Left ventricle myocardium inferior (tissue), 1 donor: Measurements from ENCODE around the gene PRLH. TPM values are rescaled to one million over a fixed set of nuclear protein-coding genes. Genes with fewer than 3 reads are reported as not detected.

Experiments used
- DNase-seq: peaks from one replicate; pipeline ENCODE4 v3.0.0-alpha.2; 2020
- H3K27ac ChIP-seq: fragments of 200-600 bp; replicated peaks from 2 replicates; pipeline ENCODE4 v1.8.0; 2021
- H3K27me3 ChIP-seq: fragments of 200-600 bp; 2 replicates; pipeline ENCODE4 v1.8.0; 2021; ENCODE audit warnings: low read depth
- H3K36me3 ChIP-seq: fragments of 200-600 bp; 2 replicates; pipeline ENCODE4 v1.8.0; 2021
- H3K4me1 ChIP-seq: fragments of 200-600 bp; 2 replicates; pipeline ENCODE4 v1.8.0; 2021
- H3K4me3 ChIP-seq: fragments of 200-600 bp; 2 replicates; pipeline ENCODE4 v1.8.0; 2021; ENCODE audit warnings: mild to moderate bottlenecking, moderate library complexity
- H3K9me3 ChIP-seq: fragments of 200-600 bp; replicated peaks from 2 replicates; pipeline ENCODE4 v1.8.0; 2021
- intact Hi-C: fragments of 100-400 bp; cut with micrococcal nuclease; formaldehyde crosslinking; loops from one replicate; pipeline ENCODE4 v1.11.0; 2022
- total RNA-seq: library from RNA; stranded (reverse); fragmentation: NEBNext Ultra II Directional; extraction: Animal tissue kit (Norgen Biotek cat#: 25700); gene quantifications from one replicate; pipeline ENCODE4 v1.2.1, GENCODE V29; 2021
- TF ChIP-seq, protein P1 (sequence below): fragments of 200-600 bp; IDR thresholded peaks from 2 replicates; pipeline ENCODE4 v1.8.0; 2021; ENCODE audit warnings: antibody characterized with exemption, mild to moderate bottlenecking, borderline replicate concordance
- donor health status: DM: no; HTN: yes; CAD: no; lungs with severe emphysema.

Gene PRLH
- total RNA-seq, 1 donor from 2014 or later = not detected

DNA sequence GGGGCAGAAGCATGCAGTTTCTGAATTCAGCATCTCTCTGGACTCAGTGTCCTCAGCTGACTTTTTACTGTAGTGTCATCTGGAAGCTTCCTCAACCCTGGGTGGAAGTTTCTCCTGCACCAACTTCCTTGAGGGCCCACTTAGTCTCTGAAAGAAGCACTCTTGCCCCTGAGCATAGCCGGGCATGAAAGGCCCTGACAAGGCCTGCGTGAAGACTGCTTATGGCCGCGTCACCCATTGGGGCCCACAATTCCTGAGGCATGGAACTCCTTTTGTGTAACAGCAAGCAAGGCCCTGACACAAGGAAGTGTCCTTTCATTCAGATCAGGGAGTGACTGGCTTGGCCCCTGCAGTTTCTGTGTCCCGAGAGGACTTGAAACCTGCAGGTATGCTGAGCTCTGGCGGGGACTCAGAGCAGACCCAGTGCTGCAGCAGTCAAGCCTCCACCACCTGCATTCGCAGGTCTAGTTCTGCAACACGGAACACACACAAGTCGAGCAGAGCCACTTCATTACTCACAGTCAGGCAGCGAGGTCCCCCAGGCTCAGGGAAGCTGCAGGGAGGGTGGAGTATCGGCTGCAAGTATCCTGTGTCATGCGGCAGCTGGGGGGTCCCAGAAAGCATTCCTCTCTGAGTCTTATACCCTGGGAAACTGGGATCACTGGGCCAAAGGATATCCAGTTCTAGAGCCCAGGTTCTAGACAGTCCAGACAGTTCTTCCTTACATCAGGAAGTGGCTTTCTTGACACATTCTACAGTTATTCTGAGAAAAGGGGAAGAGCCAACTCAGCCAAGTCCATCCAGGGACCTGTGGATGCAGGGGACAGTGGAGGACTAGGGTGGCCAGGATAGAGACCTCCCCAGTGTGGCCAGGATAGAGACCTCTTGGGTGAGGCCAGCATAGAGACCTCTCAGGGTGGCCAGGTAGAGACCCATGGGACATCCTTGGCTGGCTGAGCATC, 35.6 kb upstream of the PRLH start:
- intact Hi-C loops = no loop called here
- peaks cover 66% of the 10 kb centered on the region for H3K36me3 ChIP-seq
- no peak overlapping the region for H3K27ac ChIP-seq
- H3K9me3 ChIP-seq = no peaks in the 10 kb centered on the region
- H3K4me1 ChIP-seq = no peaks in the 10 kb centered on the region
- H3K4me3 ChIP-seq = no peak overlapping the region
- no peak for DNase-seq
- no peaks in the 10 kb centered on the region for H3K27me3 ChIP-seq
- TF ChIP-seq, protein P1, sequence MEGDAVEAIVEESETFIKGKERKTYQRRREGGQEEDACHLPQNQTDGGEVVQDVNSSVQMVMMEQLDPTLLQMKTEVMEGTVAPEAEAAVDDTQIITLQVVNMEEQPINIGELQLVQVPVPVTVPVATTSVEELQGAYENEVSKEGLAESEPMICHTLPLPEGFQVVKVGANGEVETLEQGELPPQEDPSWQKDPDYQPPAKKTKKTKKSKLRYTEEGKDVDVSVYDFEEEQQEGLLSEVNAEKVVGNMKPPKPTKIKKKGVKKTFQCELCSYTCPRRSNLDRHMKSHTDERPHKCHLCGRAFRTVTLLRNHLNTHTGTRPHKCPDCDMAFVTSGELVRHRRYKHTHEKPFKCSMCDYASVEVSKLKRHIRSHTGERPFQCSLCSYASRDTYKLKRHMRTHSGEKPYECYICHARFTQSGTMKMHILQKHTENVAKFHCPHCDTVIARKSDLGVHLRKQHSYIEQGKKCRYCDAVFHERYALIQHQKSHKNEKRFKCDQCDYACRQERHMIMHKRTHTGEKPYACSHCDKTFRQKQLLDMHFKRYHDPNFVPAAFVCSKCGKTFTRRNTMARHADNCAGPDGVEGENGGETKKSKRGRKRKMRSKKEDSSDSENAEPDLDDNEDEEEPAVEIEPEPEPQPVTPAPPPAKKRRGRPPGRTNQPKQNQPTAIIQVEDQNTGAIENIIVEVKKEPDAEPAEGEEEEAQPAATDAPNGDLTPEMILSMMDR = no peak

DNA sequence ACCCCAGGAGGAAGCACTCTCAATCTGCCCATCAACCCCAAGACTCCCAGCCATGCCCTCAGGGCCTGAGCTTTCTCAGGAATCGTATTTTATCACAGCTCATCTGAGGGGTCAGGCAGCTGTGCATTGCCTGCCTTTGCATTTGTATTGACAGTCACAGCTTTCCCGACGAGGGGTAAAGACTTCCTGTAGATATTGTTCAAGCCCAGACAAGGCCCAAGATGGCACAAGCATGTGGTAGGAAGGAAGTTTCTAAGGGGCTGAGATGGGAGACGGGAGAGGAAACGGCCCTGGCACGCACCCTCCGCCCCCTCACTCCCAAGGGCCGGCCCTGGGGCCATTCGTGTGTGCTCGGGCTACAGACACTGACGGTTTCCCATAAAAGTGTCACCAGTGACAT, 34.2 kb upstream of the PRLH start:
- TF ChIP-seq, protein P1 = no peak
- H3K27me3 ChIP-seq = no peaks in the 10 kb centered on the region
- no peak overlapping the region for H3K27ac ChIP-seq
- no peaks in the 10 kb centered on the region for H3K4me1 ChIP-seq
- peaks cover 54% of the 10 kb centered on the region for H3K36me3 ChIP-seq
- no peak overlapping the region for H3K4me3 ChIP-seq
- DNase-seq = no peak
- intact Hi-C loops = no loop called here
- no peaks in the 10 kb centered on the region for H3K9me3 ChIP-seq

DNA sequence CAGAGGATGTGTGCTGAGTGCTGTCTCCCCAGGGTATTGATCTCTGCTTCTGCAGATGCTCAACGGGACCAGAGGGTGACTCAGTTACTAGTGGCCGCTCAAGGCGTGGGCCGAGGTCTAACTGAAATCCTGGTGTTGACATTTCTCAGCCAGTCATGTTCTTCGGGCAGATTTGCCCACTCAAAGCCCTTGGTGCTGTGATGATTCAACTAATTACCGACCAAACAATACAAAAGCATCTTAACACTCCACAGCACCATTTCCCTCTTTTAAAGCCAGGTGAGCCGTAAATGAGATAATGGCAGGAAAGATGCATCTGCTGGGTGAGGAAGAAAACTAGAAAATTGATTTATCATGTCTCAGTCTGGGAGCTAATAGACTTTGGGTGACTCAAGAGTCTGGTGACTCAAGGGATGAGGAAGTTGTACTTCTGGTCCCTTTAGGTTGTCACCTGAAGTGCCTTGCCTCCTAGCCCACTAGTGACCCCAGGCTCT, 32.7 kb upstream of the PRLH start:
- no peaks in the 10 kb centered on the region for H3K9me3 ChIP-seq
- TF ChIP-seq, protein P1 = no peak
- no peaks in the 10 kb centered on the region for H3K27me3 ChIP-seq
- intact Hi-C loops = no loop called here
- H3K27ac ChIP-seq = no peak overlapping the region
- H3K4me3 ChIP-seq = no peak overlapping the region
- no peak for DNase-seq
- peaks cover 40% of the 10 kb centered on the region for H3K36me3 ChIP-seq
- no peaks in the 10 kb centered on the region for H3K4me1 ChIP-seq

DNA sequence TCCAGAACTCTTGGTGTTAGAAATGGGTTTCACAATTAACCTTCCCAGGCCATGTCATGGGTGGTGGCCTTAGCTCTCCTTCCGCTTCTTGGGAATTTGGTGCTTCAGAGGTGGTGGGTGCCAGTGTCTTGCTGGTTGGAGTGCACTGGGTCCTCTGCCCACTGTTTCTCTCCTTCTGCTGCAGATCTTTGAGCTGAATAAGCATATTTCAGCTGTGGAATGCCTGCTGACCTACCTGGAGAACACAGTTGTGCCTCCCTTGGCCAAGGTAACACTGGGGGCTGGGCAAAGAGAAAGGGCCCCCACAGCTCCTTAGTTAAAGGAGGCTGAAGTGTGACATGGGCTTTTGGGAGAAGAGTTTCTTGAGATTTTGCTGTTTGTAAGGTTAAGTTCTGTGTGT, 32.0 kb upstream of the PRLH start:
- no peaks in the 10 kb centered on the region for H3K9me3 ChIP-seq
- TF ChIP-seq, protein P1 = no peak
- H3K27me3 ChIP-seq = no peaks in the 10 kb centered on the region
- intact Hi-C loops = no loop called here
- DNase-seq = no peak
- H3K27ac ChIP-seq = no peak overlapping the region
- H3K4me3 ChIP-seq = no peak overlapping the region
- H3K36me3 ChIP-seq = peaks cover 34% of the 10 kb centered on the region
- peaks cover 4% of the 10 kb centered on the region for H3K4me1 ChIP-seq

DNA sequence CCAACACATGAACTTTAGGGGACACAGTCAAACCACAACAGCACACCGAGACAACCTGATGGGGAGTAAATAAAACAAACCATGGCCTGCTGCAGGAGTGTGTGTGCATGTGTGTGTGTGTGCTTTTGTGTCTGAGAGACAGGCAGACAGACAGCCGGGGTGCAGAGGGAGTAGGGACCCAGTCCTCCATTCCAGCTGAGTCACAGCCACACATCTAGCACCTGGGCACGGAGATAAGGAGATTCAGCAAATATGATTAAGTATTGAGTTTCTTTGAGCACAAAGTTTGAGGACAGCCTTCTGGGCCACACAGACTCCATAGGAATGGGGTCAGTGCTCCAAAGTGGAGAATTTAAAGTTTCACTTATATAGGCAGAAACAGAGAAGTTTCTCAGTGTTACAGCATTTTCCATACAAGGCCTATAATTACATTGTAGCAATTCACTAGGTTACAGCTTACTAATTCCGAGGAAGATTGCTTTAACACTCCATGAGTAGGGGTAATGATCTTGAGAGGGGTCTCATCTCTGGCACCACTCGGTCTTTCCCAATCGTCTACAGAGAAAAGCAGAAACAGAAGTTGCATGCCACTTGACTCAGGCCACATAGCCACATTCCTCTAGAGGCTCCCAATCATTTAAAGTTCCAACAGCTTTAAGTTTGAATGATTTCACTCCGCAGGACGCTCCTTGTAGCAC, 30.8 kb upstream of the PRLH start:
- Histone ChIP-seq H3K36me3 (peaks cover 25% of the 10 kb centered on the region), H3K4me1 (peaks cover 15% of the 10 kb centered on the region), H3K27me3 (no peaks in the 10 kb centered on the region), H3K27ac (no peak overlapping the region), H3K4me3 (no peak overlapping the region), H3K9me3 (no peaks in the 10 kb centered on the region)
- intact Hi-C loops = no loop called here
- TF ChIP-seq, protein P1 = no peak
- no peak for DNase-seq
